T-helper 9 cell (primary cell): ENCODE measurements around the gene AARS1.
"Not testable (repeated sequence)": the region's sequence is repeated elsewhere in the genome, so short reads cannot be mapped to it uniquely, and the experiment has no call there.

ENCODE experiments used
- DNase-seq: peaks from one replicate; pipeline ENCODE4 v3.0.0-alpha.2; 2020
- total RNA-seq, 2 donors: gene quantifications; one replicate each; lab custom pipeline; 2026; lab: John Stamatoyannopoulos, UW

Gene AARS1
- total RNA-seq: 30.2 to 258 reads per million in 2 donors

GRCh38 chr16:70289229-70290094 is at the start of gene AARS1:
Gene AARS1 (minus strand): TSS chr16:70289506. CDS start chr16:70282763, 6,743 bp downstream.
- DNase-seq: peak; percentile 91

- DNase-seq: no peak
Measured at GRCh38 chr16:70337814-70338213, 48.5 kb upstream of the AARS1 start.

- DNase-seq: not testable (repeated sequence)
Measured at GRCh38 chr16:70332728-70333127, 43.4 kb upstream of the AARS1 start.

- no peak for DNase-seq
Measured at GRCh38 chr16:70331588-70332358, 42.5 kb upstream of the AARS1 start.

GRCh38 chr16:70331091-70331490 is 41.8 kb upstream of the AARS1 start:
- DNase-seq: no peak

GRCh38 chr16:70324998-70325747 is 35.9 kb upstream of the AARS1 start:
- DNase-seq: no peak

- DNase-seq: no peak
Measured at GRCh38 chr16:70320121-70320520, 30.8 kb upstream of the AARS1 start.

- DNase-seq: not testable (repeated sequence)
Measured at GRCh38 chr16:70307726-70308125, 18.4 kb upstream of the AARS1 start.

- DNase-seq: no peak
Measured at GRCh38 chr16:70306880-70307279, 17.6 kb upstream of the AARS1 start.

- DNase-seq: no peak
Measured at GRCh38 chr16:70304892-70305448, 15.7 kb upstream of the AARS1 start.

GRCh38 chr16:70302745-70303144 is 13.4 kb upstream of the AARS1 start:
- no peak for DNase-seq

GRCh38 chr16:70301121-70301520 is 11.8 kb upstream of the AARS1 start:
- no peak for DNase-seq

- peak; percentile 32 for DNase-seq
Measured at GRCh38 chr16:70298988-70299938, 10.0 kb upstream of the AARS1 start, which contains the start of gene DDX19B. Gene DDX19B (plus strand): TSS chr16:70299186. CDS start chr16:70299298, 112 bp downstream.

- DNase-seq: no peak
Measured at GRCh38 chr16:70295634-70296033, 6.3 kb upstream of the AARS1 start.

- DNase-seq: no peak
Measured at GRCh38 chr16:70294385-70295025, 5.2 kb upstream of the AARS1 start.

GRCh38 chr16:70292148-70292547 is 2.8 kb upstream of the AARS1 start:
- not testable (repeated sequence) for DNase-seq

GRCh38 chr16:70290949-70291519 is 1.7 kb upstream of the AARS1 start:
- no peak for DNase-seq

GRCh38 chr16:70287304-70287971 is 1.9 kb downstream of the AARS1 start:
- DNase-seq: not testable (repeated sequence)

- DNase-seq: no peak
Measured at GRCh38 chr16:70276392-70276791, 12.9 kb downstream of the AARS1 start.

- no peak for DNase-seq
Measured at GRCh38 chr16:70271696-70272095, 17.6 kb downstream of the AARS1 start.
